Esophagus (tissue), 2 donors: ENCODE results near the gene RBM34. TPM values are rescaled to one million over a fixed set of nuclear protein-coding genes. Genes with fewer than 3 reads are reported as not detected.
"Not testable (repeated sequence)": the region's sequence is repeated elsewhere in the genome, so short reads cannot be mapped to it uniquely, and the experiment has no call there.

Source experiments
- H3K27ac ChIP-seq, 2 donors: one replicate each; pipeline ENCODE4 v1.5.1; 2013; ENCODE audit warnings: low read depth in 2 of 2, mild to moderate bottlenecking in 2 of 2, inconsistent platforms in 1 of 2, low read length in 1 of 2, moderate library complexity in 1 of 2
- H3K27me3 ChIP-seq, 2 donors: one replicate each; pipeline ENCODE4 v1.6.1; 2013; ENCODE audit warnings: low read length in 2 of 2, control low read depth in 1 of 2, mild to moderate bottlenecking in 1 of 2; ENCODE audit not compliant: insufficient read depth in 2 of 2, control insufficient read depth in 1 of 2
- H3K36me3 ChIP-seq, 2 donors: one replicate each; pipeline ENCODE4 v1.6.1; 2013; ENCODE audit warnings: low read length in 1 of 2; ENCODE audit not compliant: control insufficient read depth in 2 of 2, insufficient read depth in 2 of 2
- H3K4me1 ChIP-seq, 2 donors: one replicate each; pipeline ENCODE4 v1.6.1; 2013; ENCODE audit warnings: low read length in 1 of 2; ENCODE audit not compliant: control insufficient read depth in 2 of 2, insufficient read depth in 2 of 2
- H3K4me3 ChIP-seq, 2 donors: one replicate each; pipeline ENCODE4 v1.5.1; 2013; ENCODE audit warnings: low read length in 2 of 2, mild to moderate bottlenecking in 2 of 2, low read depth in 1 of 2, moderate library complexity in 1 of 2
- H3K9me3 ChIP-seq, 2 donors: one replicate each; pipeline ENCODE4 v1.6.1; 2013; ENCODE audit warnings: mild to moderate bottlenecking in 2 of 2, low read depth in 1 of 2, low read length in 1 of 2, moderate library complexity in 1 of 2; ENCODE audit not compliant: control insufficient read depth in 2 of 2, insufficient read depth in 1 of 2
- WGBS, 2 donors: extraction: QIAGEN DNeasy Blood & Tissue Kit; methylation state at CpG; one replicate each; pipeline ENCODE4 v1.1.7; 2013; 5-methylcytosine and 5-hydroxymethylcytosine counted together
- polyA plus RNA-seq, 2 donors: library from polyadenylated mRNA; stranded (reverse); fragments of 200-250 nt; gene quantifications; one replicate each; pipeline ENCODE4 v1.2.3, GENCODE V29; 2013
- donor health status: healthy with polysubstance abuse.
- donor health status: Bipolar disorder and iron deficiency.

Gene RBM34
- polyA plus RNA-seq, 2 donors, result 57.4 to 86.1 TPM

- H3K36me3 ChIP-seq, result no peaks in the 10 kb centered on the region
- whole genome bisulfite sequencing, 2 donors, result 92 to 95% methylated on average over 7 of the region's 7 CpGs
- H3K27me3 ChIP-seq, result no peaks in the 10 kb centered on the region
- no peak overlapping the region for H3K27ac ChIP-seq
- H3K9me3 ChIP-seq, result no peaks in the 10 kb centered on the region
- no peak overlapping the region for H3K4me3 ChIP-seq
- H3K4me1 ChIP-seq, result peaks cover 0 to 10% of the 10 kb centered on the region in 2 donors
Observed at GRCh38 chr1:235088907-235089306, 72.1 kb downstream of the RBM34 start.

DNA sequence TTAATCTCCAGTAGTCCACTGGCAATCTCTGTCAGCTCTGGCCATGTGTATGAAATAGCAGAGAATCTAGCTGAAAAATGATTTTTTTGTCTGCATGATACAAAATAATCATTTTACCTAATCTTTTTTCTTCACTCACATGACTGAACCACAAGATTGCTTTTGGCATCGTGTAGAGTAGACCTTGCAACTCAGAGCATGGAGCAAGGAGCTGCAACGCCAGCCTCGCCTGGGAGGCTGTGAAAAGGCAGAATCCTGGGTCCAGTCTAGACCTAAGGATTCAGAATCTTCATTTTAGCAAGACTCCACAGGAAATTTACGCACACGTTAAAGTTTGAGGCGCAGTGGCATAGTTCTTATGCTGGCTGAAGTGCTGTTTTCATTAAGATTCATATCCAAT is 72.6 kb downstream of the RBM34 start:
- Histone ChIP-seq H3K36me3 (no peaks in the 10 kb centered on the region), H3K4me3 (no peak overlapping the region), H3K9me3 (no peaks in the 10 kb centered on the region), H3K27me3 (no peaks in the 10 kb centered on the region), H3K27ac (no peak overlapping the region), H3K4me1 (peaks cover 0 to 9% of the 10 kb centered on the region in 2 donors)
- WGBS, 2 donors, result 84 to 86% methylated on average over 6 of the region's 6 CpGs

DNA sequence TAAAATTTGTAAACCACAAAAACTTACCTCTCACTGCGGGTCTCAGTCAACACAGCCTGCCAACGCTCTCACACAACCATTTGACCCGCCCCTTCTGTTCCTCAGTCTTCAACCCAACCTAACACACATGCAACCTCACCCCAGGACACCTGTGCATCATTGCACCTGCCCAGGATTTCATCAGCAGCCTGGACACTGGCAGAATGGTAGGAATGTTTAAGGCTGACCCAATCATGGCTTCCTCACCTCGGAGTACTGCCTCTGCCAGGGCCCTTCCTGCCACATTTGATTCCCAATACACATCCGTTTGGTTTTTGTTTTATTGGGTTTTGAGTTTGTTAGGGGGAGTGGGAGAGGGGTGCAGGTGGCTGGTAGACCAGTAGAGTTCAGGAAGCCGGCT is 73.1 kb downstream of the RBM34 start:
- Histone ChIP-seq H3K27ac (no peak overlapping the region), H3K36me3 (no peaks in the 10 kb centered on the region), H3K4me3 (no peak overlapping the region), H3K4me1 (peaks cover 0 to 7% of the 10 kb centered on the region in 2 donors), H3K9me3 (no peaks in the 10 kb centered on the region), H3K27me3 (no peaks in the 10 kb centered on the region)
- 90 to 94% methylated on average over 6 of the region's 6 CpGs for WGBS, 2 donors

DNA sequence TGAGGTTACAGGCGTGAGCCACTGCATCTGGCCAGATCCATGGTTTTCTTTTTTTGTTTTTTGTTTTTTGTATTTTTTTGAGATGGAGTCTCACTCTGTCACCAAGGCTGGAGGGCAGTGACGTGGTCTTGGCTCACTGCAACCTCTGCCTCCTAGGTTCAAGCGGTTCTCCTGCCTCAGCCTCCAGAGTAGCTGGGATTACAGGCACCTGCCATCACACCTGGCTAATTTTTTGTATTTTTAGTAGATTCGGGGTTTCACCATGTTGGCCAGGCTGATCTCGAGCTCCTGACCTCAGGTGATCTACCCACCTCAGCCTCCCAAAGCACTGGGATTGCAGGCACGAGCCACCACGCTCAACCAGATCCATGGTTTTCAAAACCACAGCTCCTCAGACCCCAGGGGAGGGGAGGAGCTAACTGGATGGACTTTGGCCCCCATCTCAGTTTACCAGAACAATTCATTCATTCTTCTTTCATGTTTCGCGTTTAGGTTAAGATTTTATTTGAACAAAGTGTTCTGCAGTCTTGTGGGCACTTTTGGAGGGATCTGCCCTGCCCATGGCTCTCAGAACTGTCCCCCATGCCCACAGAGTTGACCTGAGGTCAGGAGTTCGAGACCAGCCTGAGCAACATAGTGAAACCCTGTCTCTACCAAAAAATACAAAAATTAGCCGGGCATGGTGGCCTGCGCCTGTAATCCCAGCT is 75.5 kb downstream of the RBM34 start:
- not testable (repeated sequence) for H3K4me3 ChIP-seq, H3K27ac ChIP-seq, H3K9me3 ChIP-seq, H3K27me3 ChIP-seq, H3K4me1 ChIP-seq, H3K36me3 ChIP-seq
- 93% methylated on average over 12 of the region's 12 CpGs for WGBS, 2 donors

Other genes with a start within 250 kb of the RBM34 start
- gene TOMM20, start 32.4 kb downstream of the RBM34 start, polyA plus RNA-seq, result 10 to 100 TPM; 43.4 to 61.1 TPM
- gene ARID4B, start 166.9 kb upstream of the RBM34 start, polyA plus RNA-seq, result 10 to 100 TPM in 1 of 2 donors, 1 to 10 TPM in 1; 7.0 to 12.3 TPM
- gene GGPS1, start 167.3 kb upstream of the RBM34 start, polyA plus RNA-seq, result 10 to 100 TPM; 14.8 to 19.6 TPM
- 10 to 100 TPM; 14.4 to 25.9 TPM for gene TBCE, start 206.2 kb upstream of the RBM34 start, polyA plus RNA-seq